GM21529 (cell line): ENCODE data around the gene CEP83.

Experiments
- ATAC-seq: cut with Tn5 transposase; IDR thresholded peaks from one replicate; pipeline ENCODE4 v1.9.1; 2021; ENCODE audit not compliant: unreplicated experiment

Gene CEP83

GRCh38 chr12:94271351-94271750 is 188.3 kb downstream of the CEP83 start:
- no peak for ATAC-seq

GRCh38 chr12:94269316-94269999 is 190.2 kb downstream of the CEP83 start:
- ATAC-seq = peak; percentile 60

DNA sequence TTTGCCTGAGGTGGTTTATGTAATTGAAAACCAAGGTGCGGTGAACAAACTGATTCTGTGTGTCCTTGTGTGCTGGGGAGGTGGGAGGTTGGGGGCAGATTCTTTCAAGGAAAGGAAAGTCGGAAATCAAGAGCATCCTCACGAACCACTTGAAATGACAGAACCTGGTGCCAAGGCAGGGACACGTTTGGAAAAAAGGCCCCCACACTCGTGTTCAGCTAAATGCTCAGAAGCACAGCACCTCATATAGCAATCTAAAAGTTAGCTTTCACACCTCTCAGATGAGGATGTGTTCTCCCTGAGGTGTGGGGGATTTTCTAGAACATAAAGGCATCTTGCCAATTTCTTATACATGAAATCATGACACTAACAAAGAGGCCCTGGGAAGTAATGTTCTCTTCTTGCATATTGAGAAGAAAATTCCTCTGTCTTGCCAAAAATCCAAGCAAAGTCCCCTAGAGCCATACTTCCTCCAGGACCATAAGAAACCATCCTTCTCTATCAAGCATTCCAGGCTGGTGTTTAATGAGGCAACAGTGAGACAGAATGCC is 191.7 kb downstream of the CEP83 start:
- ATAC-seq = no peak

DNA sequence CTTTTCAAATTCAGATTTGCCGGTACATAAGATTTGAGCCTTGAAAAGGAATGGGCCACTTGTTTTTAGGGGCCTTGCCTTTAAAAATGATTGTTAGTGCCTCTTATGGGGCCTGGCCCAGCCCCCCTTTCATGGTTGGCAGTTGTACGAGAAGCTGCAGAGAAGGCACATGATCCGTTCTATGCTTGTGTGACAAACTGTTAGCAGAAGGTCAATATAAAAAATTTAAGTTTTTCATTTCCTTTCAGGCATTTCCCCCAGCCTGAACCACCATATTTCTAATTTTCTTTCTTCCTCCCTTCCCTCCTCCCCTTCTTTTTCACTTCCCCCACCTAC is 192.2 kb downstream of the CEP83 start:
- ATAC-seq = no peak

GRCh38 chr12:94266796-94267536 is 192.7 kb downstream of the CEP83 start:
- no peak for ATAC-seq

- no peak for ATAC-seq
These were observed 193.5 kb downstream of the CEP83 start for GRCh38 chr12:94265966-94266745.

- no peak for ATAC-seq
These were observed 194.1 kb downstream of the CEP83 start for GRCh38 chr12:94265539-94265938.

DNA sequence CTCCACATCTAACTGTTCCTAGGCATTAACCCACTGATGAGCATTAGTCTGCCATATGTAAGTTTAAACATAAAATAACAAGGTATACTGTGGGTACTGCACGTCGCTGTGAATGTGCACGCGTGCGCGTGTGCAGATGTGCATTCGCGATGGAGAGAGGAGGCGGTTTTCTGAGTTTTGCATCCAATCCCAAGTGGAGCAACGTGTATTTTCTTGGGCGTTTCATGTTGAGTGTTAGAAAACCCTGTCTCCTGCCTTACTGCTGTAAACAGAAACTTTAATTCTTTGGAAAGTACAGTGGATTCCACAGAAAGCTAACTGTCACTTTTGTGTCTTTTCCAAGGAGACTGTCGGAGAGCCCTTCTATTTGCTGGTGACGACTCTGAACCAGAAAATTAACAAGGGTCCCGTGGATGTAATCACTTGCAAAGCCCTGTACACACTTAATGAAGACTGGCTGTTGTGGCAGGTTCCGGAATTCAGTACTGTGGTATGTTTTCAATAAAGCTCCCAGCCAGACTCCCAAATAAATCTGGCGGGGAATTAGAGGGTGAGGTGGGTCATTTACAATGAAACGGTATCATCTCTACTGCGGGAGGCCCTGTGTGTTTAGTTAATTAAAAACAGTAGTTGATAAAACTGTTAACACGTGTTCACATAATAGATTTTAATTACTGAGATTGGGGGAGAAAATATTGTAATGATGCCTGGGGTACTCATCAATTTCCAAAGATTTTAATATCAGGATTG is 194.8 kb downstream of the CEP83 start:
- no peak for ATAC-seq

DNA sequence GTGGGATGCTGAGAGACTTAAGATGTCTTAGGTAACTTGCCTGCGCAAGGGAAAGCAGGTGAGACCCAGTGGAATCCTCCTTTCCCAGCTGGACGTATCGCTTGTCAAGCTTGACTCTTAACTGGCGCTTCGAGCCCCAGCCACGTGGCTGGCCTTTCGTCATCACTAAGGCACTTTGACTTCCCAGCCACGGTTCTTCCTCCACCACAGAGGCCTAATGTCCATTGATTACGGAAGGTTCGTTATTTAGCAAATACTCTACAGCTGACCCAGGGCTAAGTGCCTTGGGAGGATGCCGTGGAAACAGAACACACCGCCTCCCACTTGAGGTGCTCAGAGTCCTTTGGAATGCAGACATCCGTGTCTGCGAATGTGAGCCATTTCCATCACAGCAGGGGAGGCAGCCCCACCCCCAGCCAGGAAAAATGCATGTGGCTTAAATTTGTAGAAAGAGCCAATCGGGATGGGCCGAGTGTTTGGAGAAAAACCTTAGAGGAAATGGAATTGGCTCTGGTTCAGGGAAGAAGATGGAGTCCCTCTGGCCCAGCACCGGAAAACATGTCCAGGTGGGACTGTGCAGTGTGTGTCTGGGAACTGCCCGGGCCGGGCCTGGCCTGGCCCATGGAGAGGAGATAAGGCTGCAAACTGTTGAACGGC is 195.6 kb downstream of the CEP83 start:
- ATAC-seq = no peak

DNA sequence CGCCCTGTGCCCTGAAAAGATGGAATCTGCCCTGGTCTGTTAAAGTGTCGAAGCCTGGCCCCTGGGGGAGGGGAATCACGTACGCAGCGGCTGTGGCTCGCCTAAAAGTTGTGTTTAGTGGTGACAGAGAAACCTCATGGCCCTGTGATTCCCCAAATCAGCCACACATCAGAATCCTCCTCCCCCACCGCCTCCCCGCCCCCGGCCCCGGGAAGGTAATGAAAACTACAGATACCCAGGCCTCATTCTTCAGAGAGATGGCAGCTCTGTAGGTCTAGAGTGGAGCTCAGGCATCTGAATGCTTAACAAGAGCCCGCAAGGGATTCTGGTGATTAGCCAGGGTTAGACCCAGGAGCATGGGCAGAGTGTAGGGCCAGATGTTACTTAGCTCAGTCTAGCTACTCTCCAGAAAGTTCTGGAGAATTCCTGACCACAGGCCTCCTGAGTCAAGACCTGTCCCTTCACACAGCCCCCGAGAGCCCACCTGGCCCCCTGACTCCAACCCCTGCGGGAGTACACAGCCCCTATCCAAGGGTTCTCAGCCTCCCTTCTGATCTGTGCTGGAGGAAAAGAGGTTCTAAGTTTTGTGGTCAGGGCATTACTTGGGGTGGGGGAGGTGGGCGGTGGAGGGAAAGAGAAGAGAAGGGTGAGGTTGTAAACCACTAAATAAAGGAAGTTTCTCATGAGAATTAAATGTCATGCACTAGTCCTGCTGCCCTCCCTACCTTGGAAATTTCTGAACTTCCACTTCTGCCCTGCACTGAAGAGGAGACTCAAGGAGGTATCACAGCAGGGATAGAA is 196.5 kb downstream of the CEP83 start:
- ATAC-seq = peak; percentile 38

DNA sequence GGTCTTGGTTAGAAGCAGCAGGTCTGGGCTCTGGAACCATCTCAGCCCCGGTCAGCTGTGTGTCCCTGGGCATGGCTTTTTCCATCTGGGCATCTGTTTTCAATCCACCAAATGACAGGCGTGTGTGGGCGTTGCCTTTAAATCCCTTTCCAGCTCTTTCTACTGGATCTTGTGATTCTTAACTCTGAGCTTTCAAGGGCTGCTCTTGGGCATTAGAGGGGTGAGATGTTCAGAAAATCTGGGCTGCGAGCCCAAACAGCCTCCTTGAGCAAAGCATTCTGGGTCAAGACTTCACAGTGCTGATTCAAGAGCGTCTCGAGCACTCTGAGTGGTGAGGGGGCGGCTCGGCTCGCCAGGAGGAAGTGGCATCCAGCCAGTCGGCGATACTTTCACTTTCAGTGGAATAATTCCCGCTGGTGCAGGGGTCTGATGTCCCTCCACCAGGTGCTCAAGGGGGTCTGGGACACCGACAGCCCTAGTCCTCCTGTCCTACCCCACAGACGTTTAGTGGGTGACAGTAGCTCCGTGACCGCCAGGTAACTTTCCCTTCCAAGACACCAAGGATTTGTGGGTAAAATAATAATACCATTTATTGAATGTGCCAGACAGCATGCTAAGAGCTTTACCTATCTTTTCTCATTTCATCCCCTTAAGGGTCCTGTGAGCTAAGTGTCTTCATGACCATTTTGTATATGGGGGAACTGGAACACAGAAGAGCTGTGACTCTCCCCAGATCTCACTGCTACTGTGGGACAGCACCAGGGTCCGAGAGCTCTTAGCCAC is 197.2 kb downstream of the CEP83 start:
- peak; percentile 64 for ATAC-seq

- ATAC-seq = no peak
These were observed 197.9 kb downstream of the CEP83 start for GRCh38 chr12:94261786-94262185.

- ATAC-seq = no peak
These were observed 198.5 kb downstream of the CEP83 start for GRCh38 chr12:94261119-94261518.

DNA sequence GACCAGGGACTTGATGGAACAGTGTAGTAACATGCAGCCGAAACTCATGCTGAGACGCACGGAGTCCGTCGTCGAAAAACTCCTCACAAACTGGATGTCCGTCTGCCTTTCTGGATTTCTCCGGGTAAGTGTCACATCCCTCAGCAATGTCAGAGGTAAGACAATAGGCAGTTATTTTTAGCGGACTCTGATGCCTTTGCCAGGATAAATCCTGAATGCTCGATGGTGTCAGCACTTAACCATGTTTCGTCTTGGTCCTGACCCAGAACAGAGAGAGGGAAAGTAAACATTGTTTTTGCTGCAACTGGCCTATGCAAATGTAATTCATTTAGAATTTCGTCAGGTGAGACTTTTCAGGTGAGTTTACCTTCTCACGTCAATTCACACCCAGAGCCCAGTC is 198.9 kb downstream of the CEP83 start:
- no peak for ATAC-seq

DNA sequence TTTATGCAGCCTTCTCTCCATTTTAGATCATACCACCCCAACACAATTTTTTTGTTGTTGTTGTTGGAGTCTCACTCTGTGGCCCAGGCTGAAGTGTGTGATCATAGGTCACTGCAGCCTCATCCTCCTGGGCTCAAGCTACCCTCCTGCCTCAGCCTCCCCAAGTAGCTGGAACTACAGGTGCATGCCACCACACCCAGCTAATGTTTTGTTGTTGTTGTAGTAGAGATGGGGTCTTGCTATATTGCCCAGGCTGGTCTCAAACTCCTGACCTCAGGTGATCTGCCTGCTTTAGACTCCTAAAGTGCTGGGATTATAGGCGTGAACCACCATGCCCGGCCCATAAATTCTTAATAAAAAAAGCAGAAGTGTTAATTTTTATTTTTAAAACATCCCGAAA is 199.7 kb downstream of the CEP83 start:
- ATAC-seq = no peak

- peak; percentile 34 for ATAC-seq
These were observed 201.1 kb downstream of the CEP83 start for GRCh38 chr12:94258593-94258992.
